Stimulated activated CD4-positive, alpha-beta T cell treated with anti-CD3 and anti-CD28 coated beads, Interleukin-1b, Interleukin-23, amount 100 ng/mL, for 1 hour (primary cell): ENCODE data around the gene TMEM231.
A peak's percentile ranks its signal among the peaks of the same experiment; 100 is the strongest.
"Not testable (repeated sequence)": the region's sequence is repeated elsewhere in the genome, so short reads cannot be mapped to it uniquely, and the experiment has no call there.

Experiments used
- DNase-seq, 2 donors: peaks; one replicate each; pipeline ENCODE4 v3.0.0-alpha.2; 2020; ENCODE audit warnings: low read depth in 2 of 2

TMEM231 gene, protein sequence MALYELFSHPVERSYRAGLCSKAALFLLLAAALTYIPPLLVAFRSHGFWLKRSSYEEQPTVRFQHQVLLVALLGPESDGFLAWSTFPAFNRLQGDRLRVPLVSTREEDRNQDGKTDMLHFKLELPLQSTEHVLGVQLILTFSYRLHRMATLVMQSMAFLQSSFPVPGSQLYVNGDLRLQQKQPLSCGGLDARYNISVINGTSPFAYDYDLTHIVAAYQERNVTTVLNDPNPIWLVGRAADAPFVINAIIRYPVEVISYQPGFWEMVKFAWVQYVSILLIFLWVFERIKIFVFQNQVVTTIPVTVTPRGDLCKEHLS

GRCh38 chr16:75555707-75556430 lies at the start of gene TMEM231:
TSS of gene TMEM231 (minus strand) at chr16:75556252. CDS start at chr16:75556209, 43 bp downstream.
- peak; percentile 91 to 95 for DNase-seq

DNA sequence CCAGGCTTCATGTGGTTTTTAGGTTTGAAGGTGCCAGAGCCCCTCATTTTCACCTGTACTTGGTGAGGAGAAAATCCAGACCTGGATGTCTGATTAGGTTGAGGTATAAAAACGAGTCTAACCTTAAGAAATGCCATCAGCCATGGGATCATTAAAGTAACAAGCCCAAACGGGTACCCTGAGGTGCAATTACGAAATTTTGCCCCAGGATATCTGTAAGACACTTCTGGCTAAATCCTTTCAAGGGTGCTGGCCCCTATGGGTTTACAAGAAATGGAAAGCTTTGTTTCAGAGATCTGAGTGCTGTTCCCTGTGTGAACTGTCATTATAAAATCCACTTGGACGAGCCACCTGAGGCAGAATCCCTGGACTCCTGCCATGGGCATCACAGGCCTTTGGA lies 47.2 kb upstream of the TMEM231 start:
- no peak for DNase-seq

- no peak for DNase-seq
Observed at GRCh38 chr16:75599452-75600277, 43.6 kb upstream of the TMEM231 start.

DNA sequence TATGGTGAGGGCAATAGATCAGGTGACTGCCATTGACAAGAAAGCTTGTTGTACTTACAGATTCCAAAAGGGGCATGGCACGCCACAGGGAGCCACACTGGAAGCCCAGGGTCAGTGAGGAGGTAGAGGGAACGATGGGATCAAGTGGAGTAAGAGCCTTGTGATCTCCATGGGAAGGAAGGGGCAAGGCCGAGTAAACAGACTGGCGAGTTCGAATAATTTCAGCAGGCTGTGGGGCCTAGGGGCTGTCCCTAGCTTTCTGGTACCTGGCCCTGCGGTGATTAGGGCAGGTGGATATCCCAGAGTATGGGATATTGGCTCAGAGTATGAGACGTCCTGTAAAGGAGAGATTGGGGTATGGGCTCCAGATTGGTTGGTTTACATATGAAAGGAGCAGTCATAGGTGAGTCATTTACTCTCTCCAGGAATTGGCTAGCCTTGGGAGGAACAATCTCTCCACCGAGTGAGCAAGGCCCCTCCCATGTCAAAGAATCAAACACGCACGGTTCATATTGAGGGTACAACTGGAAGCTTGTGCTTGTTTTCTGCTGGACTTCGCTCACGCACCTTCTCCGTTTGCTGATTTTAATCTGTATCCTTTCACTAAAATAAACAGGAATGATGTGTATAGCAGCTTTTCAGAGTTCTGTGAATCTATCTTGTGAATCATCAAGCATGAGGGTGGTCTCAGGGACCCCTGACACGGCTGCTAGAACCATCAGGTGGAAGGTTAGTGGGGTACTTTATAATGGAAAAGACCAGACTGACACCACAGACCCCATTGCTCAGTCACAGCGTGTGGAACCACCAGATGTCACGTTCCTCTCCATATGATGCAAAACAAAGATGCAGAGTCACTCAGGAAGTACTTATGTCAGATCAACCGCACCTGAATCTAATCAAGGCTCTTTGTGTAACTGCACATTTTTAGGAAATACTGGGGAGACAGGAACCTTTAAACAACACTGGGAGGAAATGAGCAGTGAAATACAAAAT lies 38.1 kb upstream of the TMEM231 start:
- DNase-seq, result no peak

DNA sequence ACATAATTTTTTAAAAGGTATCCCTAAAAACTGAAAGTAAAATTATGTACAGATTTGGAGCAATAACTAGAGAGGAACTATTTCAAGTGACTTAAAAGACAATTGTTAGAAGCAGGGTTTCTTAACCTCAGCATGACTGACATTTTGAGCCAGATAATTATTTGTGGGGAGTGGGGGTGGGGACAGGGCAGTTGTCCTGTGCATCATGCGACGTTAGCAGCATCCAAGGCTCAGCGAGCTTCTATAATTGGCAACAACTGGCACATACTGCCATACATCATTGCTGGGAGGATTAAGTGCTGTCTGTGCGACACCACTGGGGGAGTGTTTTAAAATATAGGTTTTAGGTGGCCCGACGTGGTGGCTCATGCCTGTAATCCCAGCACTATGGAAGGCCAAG lies 37.3 kb upstream of the TMEM231 start:
- DNase-seq, result no peak

DNA sequence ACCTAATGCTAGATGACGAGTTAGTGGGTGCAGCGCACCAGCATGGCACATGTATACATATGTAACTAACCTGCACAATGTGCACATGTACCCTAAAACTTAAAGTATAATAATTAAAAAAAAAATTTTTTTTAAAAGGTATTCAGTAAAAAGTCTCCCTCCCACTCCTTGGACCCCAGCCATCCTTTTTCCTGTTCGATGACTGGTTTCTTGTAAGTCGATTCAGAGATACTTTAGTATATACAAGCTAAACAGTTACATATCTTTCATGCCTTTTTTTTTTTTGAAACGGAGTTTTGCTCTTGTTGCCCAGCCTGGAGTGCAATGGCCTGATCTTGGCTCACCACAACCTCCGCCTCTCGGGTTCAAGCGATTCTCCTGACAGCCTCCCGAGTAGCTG lies 35.9 kb upstream of the TMEM231 start:
- DNase-seq, result not testable (repeated sequence)

GRCh38 chr16:75590920-75591843 lies 35.1 kb upstream of the TMEM231 start:
- DNase-seq, result no peak

DNA sequence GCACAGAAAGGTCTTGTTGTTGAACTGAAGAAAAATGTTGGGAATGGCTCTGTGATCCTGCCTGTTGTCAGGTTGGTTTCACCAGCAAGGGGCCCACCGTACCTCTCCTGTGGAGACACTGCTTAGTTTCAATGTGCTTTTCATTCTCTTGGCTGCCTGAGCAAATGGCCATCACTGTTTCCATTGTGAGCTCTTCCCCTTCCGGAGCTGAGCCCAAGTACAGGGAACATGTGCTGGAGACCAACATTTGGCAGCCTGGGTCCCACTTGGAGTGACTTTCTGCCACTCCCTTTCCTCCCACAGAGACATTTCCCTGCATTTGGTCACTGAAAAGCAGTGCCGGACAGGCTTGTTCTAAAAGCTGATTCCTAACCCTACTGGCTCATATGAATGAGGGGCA lies 33.3 kb upstream of the TMEM231 start:
- DNase-seq, result no peak

DNA sequence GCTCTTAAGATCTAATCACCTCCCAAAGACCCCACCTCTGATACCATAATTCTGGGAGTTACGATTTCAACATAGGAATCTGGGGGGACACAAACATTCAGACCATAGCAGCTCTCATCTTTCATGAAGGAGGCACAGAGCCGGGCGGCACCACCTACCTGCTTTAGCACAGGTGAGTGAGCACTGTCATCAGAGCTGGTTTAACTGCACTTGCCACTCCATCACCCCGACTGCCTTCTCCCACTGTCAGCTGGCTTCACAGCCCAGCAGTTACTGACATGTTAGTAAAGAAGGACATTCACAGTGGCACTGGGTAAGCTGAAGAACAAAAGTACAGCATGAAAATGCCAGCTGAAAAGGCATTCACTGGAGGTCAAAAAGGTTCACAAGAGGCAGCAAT lies 32.7 kb upstream of the TMEM231 start:
- no peak for DNase-seq

- no peak for DNase-seq
Observed at GRCh38 chr16:75584108-75584507, 28.1 kb upstream of the TMEM231 start.

- no peak for DNase-seq
Observed at GRCh38 chr16:75579281-75579834, 23.3 kb upstream of the TMEM231 start.

DNA sequence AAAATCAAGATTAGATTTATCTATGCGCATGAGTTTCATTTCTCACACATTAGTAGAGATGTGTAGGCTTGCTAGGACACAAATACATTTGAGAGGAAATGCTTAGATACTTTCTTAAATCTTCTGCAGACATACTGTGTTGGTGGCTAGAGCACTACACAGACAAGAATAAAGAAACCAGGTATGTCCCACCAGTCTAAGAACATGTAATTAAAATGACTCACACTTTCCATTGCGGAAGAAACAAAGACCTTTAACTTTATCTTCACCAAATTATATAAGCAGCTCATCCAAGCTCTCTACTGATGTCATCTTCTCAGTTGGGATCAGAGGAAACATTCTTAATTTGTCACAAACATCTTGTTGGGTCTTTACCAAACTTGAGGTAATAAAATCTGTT lies 22.7 kb upstream of the TMEM231 start:
- no peak for DNase-seq

GRCh38 chr16:75578212-75578611 lies 22.2 kb upstream of the TMEM231 start:
- DNase-seq, result no peak

DNA sequence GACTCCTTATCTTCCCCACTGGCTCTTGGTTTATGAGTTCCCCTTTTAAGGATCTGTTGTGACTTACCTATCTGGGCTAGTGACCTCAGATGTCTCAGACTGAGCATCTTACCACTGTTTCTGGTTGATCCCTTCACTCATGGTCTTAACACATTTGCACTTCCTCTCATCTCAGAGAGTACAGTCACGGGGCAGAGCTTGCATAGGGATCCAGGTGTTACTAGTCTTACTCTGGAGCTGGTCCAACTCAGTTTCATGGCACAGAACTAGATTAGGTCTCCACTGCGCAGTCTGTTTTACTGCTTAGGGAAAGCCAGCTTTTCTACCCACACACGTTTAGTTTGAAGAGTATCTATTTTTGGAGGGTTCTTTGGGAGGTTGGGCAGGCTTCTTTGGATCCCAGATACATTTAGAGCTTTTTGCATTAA lies 20.3 kb upstream of the TMEM231 start:
- no peak for DNase-seq

GRCh38 chr16:75575958-75576357 lies 19.9 kb upstream of the TMEM231 start:
- DNase-seq, result no peak

DNA sequence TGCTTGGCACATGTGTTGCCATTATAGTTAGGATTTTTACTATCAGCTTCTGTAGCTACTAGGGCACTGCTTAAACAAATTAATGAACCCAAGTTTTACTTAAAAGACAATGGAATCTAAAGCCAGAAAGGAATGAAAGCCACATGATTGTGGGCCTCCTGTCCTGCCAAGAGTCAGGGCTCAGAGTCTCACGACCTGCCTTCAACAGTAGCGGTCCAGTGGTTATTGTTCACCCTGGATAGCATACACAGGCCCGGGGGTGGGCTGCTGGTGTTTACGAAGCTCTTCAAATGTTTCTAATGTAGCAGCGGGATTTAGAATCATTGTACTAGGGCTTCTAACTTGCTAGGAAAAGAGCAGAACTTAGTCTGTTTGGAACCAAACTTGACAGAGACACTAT lies 17.9 kb upstream of the TMEM231 start:
- DNase-seq, result no peak

DNA sequence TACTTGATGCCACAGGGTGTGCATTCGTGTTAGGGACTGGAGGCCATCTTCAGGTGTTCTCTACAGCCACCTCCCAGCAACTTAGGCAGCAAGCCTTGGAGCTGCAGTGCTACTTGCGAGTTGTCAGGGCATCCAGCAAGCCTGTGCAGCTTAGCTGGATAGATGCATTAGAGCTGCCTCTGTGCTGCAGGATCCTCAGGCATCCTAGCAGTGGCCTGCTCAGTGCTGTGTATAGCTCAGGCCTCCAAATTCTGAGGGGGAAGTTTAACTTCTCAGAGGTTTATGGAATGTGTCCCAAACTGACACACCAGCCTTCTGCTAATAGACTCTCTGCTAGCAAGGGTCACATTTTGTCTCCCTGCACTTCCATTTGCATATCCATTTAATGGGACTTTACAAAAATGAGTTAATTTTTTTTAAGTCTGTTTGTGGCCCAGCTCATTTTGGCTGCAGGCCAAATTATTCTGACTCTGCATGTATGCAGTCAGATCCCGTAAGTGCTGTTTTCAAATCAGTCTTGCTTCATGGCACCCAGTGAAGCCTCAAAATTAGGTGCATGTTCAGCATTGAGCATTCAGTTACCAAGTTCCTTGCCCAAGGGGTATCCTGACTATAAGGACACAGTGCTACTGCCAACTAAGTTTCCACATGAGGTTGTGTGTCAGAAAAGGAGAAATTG lies 17.0 kb upstream of the TMEM231 start:
- no peak for DNase-seq

DNA sequence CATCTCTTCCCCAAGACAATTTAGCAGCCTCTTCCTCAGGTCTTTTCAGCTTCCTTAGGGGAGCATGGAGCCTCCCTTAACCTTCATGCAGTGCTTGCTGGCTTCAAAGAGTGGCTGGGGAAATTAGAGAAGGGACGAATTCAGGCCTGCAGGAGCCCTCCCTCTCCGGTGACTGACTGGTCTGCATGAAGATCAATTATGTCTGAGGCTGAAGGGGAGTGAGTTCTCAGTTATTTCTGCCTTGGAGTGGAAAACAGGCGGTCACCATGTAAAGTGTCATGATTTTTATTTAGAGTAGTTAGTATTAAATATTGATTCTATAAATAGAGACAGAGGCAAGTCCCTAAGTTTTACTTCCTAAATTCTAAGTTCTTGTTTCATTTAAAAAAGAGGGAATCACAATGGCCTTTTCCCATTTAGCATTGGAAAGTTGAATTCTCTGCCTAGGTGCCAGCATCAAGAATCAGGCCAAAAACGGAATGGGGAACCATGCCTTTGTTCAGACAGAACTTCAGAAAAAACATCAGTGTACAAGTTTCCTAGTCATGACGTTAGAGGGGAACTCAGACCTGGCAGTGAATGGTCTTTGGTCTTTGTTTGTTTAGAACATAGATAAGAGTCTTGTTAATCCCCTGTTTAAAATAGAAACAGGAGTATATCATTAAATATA lies 14.5 kb upstream of the TMEM231 start:
- DNase-seq, result no peak

DNA sequence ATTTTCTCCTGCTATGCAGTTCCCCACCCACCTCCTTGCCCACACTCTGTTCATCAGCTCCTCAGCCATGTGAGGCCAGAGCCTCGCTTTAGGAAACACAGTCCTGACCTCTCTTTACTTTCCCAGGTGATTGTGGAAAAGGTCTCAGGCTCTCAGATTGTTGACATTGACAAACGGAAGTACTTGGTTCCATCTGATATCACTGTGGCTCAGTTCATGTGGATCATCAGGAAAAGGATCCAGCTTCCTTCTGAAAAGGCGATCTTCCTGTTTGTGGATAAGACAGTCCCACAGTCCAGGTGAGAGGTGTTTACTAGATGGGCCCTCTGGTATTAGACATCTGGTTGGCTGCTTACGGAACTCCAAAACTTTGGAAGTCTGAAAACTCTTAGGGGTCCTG lies 11.9 kb upstream of the TMEM231 start:
- DNase-seq, result no peak
